ENCODE results near the gene BIN1. TPM values are rescaled to one million over a fixed set of nuclear protein-coding genes. Genes with fewer than 3 reads are reported as not detected.

The BIN1 gene
- total RNA-seq, 1 donor from 2014 or later = 15.8 TPM

GRCh38 chr2:127054996-127055785, 51.8 kb downstream of the BIN1 start:
- peaks cover 7% of the 10 kb centered on the region for H3K4me1 ChIP-seq
- DNase-seq = peak; percentile 11
- H3K9me3 ChIP-seq (replicated peaks) = no peaks in the 10 kb centered on the region
- H3K27me3 ChIP-seq (ENCODE audit: low read depth) = no peaks in the 10 kb centered on the region
- TF ChIP-seq CTCF (IDR thresholded peaks at IDR 0.05; ENCODE audit: borderline replicate concordance) = no peak
- no peaks in the 10 kb centered on the region for H3K36me3 ChIP-seq
- H3K27ac ChIP-seq (replicated peaks) = no peak overlapping the region
- H3K4me3 ChIP-seq = no peak overlapping the region
- intact Hi-C loops (cut with micrococcal nuclease) = no loop called here

DNA sequence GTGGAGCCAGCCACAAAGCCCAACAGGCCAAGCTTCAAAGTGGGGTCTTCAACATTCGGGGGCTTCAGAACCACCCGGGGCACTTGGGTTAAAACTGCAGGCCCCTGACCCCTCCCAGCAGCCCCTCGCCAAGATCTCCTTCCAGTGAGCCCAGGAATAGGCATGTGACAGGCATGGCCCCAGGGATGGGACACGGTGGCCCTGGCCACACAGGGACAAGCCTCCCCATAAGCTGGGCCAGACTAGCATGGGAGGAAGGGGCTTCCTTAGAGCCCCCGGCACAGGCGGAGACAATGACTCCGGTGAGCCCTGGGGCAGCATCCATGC, 52.4 kb downstream of the BIN1 start:
- DNase-seq = no peak
- no peak overlapping the region for H3K27ac ChIP-seq (replicated peaks)
- TF ChIP-seq CTCF (IDR thresholded peaks at IDR 0.05; ENCODE audit: borderline replicate concordance) = no peak
- H3K27me3 ChIP-seq (ENCODE audit: low read depth) = no peaks in the 10 kb centered on the region
- H3K4me3 ChIP-seq = no peak overlapping the region
- no peaks in the 10 kb centered on the region for H3K36me3 ChIP-seq
- H3K9me3 ChIP-seq (replicated peaks) = no peaks in the 10 kb centered on the region
- intact Hi-C loops (cut with micrococcal nuclease) = no loop called here
- peaks cover 13% of the 10 kb centered on the region for H3K4me1 ChIP-seq

DNA sequence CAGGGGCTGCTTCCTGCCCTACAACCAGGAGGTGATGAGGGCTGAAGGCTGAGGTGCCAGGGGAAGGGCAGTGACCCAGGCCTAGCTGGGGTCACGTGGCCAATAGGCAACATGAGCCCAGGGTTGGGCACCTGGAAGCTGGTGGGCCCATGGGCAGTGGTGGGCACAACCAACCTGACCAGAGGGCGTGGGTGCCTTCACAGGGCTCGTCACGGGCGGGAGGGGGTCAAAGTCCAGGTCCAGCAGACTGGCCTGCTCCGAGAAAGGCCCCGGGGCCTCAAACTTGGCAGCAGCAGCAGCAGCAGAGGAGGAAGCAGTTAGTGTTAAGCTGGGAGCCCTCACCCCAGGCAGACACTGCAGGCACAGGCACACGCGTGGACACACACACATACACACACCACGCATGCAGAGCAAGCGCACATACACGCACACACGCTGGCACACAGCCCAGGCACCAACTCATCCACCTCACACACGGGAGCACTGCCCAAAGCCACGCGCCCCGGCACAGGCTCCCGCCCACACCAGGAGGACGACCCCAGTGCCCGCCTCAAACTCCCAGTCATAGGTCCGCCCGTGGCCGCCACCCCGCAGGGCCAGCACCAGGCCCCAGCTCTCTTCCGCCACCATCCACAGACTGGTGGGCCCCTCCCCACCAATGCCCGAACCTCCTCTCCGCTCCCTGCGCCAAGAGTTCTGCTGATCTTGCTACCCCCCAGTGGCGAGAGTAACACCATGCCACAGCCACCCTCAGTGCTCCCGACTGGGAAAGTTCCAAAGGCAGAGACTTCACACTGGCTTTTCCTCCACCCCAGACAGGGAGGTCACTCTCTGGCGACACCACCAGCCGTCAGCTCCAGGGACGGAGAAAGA, 53.0 kb downstream of the BIN1 start:
- H3K27me3 ChIP-seq (ENCODE audit: low read depth) = no peaks in the 10 kb centered on the region
- no peak overlapping the region for H3K27ac ChIP-seq (replicated peaks)
- no peaks in the 10 kb centered on the region for H3K36me3 ChIP-seq
- H3K4me3 ChIP-seq = no peak overlapping the region
- DNase-seq = peak; percentile 15
- no peaks in the 10 kb centered on the region for H3K9me3 ChIP-seq (replicated peaks)
- TF ChIP-seq CTCF (IDR thresholded peaks at IDR 0.05; ENCODE audit: borderline replicate concordance) = no peak
- H3K4me1 ChIP-seq = peaks cover 13% of the 10 kb centered on the region
- intact Hi-C loops (cut with micrococcal nuclease) = no loop called here

GRCh38 chr2:127052771-127053691, 53.9 kb downstream of the BIN1 start:
- H3K4me1 ChIP-seq = peaks cover 13% of the 10 kb centered on the region
- no peak for TF ChIP-seq CTCF (IDR thresholded peaks at IDR 0.05; ENCODE audit: borderline replicate concordance)
- no peak overlapping the region for H3K4me3 ChIP-seq
- no peaks in the 10 kb centered on the region for H3K9me3 ChIP-seq (replicated peaks)
- no peaks in the 10 kb centered on the region for H3K27me3 ChIP-seq (ENCODE audit: low read depth)
- peaks cover 1% of the 10 kb centered on the region for H3K36me3 ChIP-seq
- intact Hi-C loops (cut with micrococcal nuclease) = no loop called here
- no peak overlapping the region for H3K27ac ChIP-seq (replicated peaks)
- peak; percentile 15 for DNase-seq
